NCI-H510A (cell line): Measurements from ENCODE around the gene ALDH1L2.
"Not testable (repeated sequence)": the region's sequence is repeated elsewhere in the genome, so short reads cannot be mapped to it uniquely, and the experiment has no call there.

Experiments
- DNase-seq: peaks from one replicate; lab custom pipeline; 2025; lab: John Stamatoyannopoulos, UW

Gene ALDH1L2

GRCh38 chr12:105084251-105085250 lies at the start of gene ALDH1L2:
Gene ALDH1L2 (minus strand): TSS chr12:105084458. CDS start chr12:105084436, 22 bp downstream.
- DNase-seq, result peak; percentile 11

GRCh38 chr12:105120551-105120950 lies 36.3 kb upstream of the ALDH1L2 start:
- no peak for DNase-seq

GRCh38 chr12:105116969-105117368 lies 32.7 kb upstream of the ALDH1L2 start:
- DNase-seq, result no peak

GRCh38 chr12:105113094-105113493 lies 28.8 kb upstream of the ALDH1L2 start:
- DNase-seq, result no peak

- DNase-seq, result no peak
These were observed 26.6 kb upstream of the ALDH1L2 start for GRCh38 chr12:105110851-105111250.

- DNase-seq, result no peak
These were observed 25.4 kb upstream of the ALDH1L2 start for GRCh38 chr12:105109465-105110212.

GRCh38 chr12:105107494-105108371 lies 23.5 kb upstream of the ALDH1L2 start, which contains the start of gene WASHC4:
Gene WASHC4 (plus strand): TSS chr12:105107731. CDS start chr12:105107801, 70 bp downstream.
- DNase-seq, result peak; percentile 85

GRCh38 chr12:105107171-105107493 lies 22.9 kb upstream of the ALDH1L2 start:
- no peak for DNase-seq

- DNase-seq, result no peak
These were observed 22.4 kb upstream of the ALDH1L2 start for GRCh38 chr12:105106621-105107020.

- DNase-seq, result no peak
These were observed 20.5 kb upstream of the ALDH1L2 start for GRCh38 chr12:105104762-105105161.

- no peak for DNase-seq
These were observed 18.4 kb upstream of the ALDH1L2 start for GRCh38 chr12:105102673-105103072.

GRCh38 chr12:105100998-105101397 lies 16.7 kb upstream of the ALDH1L2 start:
- no peak for DNase-seq

GRCh38 chr12:105100207-105100985 lies 16.1 kb upstream of the ALDH1L2 start:
- no peak for DNase-seq

- DNase-seq, result no peak
These were observed 15.1 kb upstream of the ALDH1L2 start for GRCh38 chr12:105099356-105099755.

GRCh38 chr12:105095338-105095737 lies 11.1 kb upstream of the ALDH1L2 start:
- DNase-seq, result not testable (repeated sequence)

- DNase-seq, result peak; percentile 21
These were observed 8.1 kb upstream of the ALDH1L2 start for GRCh38 chr12:105092336-105092735.

GRCh38 chr12:105091476-105092206 lies 7.4 kb upstream of the ALDH1L2 start:
- DNase-seq, result no peak

- no peak for DNase-seq
These were observed 6.1 kb upstream of the ALDH1L2 start for GRCh38 chr12:105090361-105090760.

GRCh38 chr12:105089817-105090216 lies 5.6 kb upstream of the ALDH1L2 start:
- no peak for DNase-seq

GRCh38 chr12:105085501-105085900 lies 1.2 kb upstream of the ALDH1L2 start:
- no peak for DNase-seq
